DOHH2 (cell line): ENCODE data around the gene CFI.

Source experiments
- CTCF ChIP-seq: fragments of 200-600 bp; sonication (generic); IDR thresholded peaks from one replicate; pipeline ENCODE4 v1.5.1; 2014; ENCODE audit warnings: antibody characterized with exemption, mild to moderate bottlenecking, low read depth, low read length; ENCODE audit not compliant: poor library complexity, severe bottlenecking
- EZH2phosphoT487 ChIP-seq: fragments of 200-600 bp; sonication (generic); IDR thresholded peaks from 2 replicates; pipeline ENCODE4 v1.6.1; 2017; ENCODE audit warnings: borderline replicate concordance, mild to moderate bottlenecking, antibody characterized with exemption, low read length, moderate library complexity, mixed read lengths

- TF ChIP-seq CTCF, result no peak
- no peak for TF ChIP-seq EZH2phosphoT487
Measured at GRCh38 chr4:109728385-109728784, 73.4 kb downstream of the CFI start.
